GM19438 (cell line): ENCODE data around the gene LDOC1.
"Not testable (repeated sequence)": the region's sequence is repeated elsewhere in the genome, so short reads cannot be mapped to it uniquely, and the experiment has no call there.

ENCODE experiments used
- ATAC-seq: cut with Tn5 transposase; IDR thresholded peaks from one replicate; pipeline ENCODE4 v1.9.1; 2021; ENCODE audit warnings: low read depth; ENCODE audit not compliant: unreplicated experiment

LDOC1 gene

GRCh38 chrX:141176586-141177451, at the start of gene LDOC1:
Gene LDOC1 (minus strand): TSS chrX:141177129. CDS start chrX:141177021, 108 bp downstream.
- no peak for ATAC-seq

DNA sequence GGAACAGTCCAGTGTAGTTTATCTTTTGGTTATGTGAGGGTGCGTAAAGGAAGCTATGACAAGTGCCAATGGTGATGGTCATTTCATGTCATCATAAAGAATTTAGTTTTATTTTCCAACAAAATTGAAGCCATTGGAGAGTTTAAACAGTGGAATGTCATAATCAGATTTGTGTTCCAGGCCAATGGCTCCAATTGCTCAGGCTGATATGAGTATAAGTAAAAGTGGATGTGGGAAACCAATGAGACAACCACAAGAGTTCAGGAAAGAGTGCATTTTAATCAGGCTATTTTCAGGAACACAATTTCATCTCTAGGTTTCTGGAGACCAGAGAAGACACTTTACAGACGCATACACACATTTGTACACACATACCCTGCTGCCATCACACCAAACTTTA, 44.7 kb upstream of the LDOC1 start:
- no peak for ATAC-seq

GRCh38 chrX:141220342-141221008, 43.5 kb upstream of the LDOC1 start:
- ATAC-seq: no peak

DNA sequence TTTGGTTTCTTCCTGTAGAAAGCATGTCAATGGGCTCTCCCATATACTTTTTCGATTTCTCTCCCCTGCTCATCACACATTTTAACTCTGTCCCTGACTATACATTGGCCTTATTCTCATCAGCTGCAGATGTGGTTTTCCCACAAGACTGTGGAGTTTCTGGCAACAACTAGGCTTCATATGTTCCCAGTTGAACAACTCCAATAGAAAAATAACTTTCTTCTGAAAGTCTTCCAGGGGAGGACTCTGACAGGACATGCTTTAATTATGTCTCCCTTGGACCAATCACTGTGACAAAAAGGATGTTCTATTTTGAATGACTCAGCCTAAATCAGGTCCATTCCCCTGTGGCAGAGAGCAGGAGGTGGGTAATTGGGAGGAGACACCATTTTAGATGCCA, 37.3 kb upstream of the LDOC1 start:
- no peak for ATAC-seq

GRCh38 chrX:141201962-141202361, 25.0 kb upstream of the LDOC1 start:
- no peak for ATAC-seq

DNA sequence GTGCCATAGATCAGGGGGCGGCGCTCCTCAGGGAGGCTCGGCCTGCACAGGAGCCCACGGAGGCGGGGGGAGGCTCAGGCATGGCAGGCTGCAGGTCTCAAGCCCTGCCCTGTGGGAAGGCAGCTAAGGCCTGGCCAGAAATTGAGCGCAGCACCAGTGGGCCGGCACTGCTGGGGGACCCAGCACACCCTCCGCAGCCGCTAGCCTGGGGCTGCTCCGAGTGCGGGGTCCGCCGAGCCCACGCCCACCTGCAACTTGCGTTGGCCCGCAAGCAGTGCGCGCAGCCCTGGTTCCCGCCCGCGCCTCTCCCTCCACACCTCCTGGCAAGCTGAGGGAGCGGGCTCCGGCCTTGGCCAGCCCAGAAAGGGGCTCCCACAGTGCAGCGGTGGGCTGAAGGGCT, 11.6 kb upstream of the LDOC1 start:
- not testable (repeated sequence) for ATAC-seq

- ATAC-seq: no peak
Measured at GRCh38 chrX:141185366-141185765, 8.4 kb upstream of the LDOC1 start.

DNA sequence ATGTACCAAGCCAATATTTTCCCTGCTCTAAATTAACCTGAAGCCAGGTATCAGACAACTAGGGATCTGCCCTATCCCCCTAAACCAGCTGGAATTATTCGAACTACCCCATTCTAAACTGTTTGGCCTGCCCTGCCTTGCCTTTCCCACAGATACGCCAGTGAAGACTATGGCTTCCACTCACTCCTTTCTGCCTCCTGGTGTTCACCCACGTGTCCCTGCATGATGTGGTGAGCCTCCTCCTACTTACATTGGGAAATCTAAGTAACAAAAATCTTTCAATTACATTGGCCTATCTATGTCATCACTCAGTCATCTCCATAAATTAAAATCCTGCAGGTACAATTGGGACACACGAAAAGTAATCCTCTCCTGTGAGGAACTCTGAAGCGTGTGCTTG, 6.1 kb upstream of the LDOC1 start:
- no peak for ATAC-seq

- no peak for ATAC-seq
Measured at GRCh38 chrX:141180851-141181250, 3.9 kb upstream of the LDOC1 start.

DNA sequence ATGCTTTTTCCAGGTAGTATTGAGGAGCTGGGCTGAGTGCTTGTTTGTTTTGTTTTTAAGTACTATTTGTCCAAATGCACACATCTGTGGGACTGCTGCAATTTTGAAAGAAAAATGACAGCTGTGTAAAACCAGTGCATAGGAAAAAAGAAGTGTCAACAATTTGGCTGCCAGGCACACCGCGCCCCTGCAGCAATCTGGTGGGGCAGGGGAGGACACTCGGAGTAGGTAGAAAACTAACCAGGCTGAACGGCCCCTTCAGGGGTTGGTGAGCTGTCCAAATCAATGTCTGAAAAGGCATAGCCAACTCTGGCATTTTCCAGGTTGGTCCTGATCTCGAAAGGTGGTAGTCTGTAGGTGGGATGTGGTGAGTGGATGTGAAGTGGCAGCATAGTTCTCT, 1.1 kb downstream of the LDOC1 start:
- ATAC-seq: no peak

DNA sequence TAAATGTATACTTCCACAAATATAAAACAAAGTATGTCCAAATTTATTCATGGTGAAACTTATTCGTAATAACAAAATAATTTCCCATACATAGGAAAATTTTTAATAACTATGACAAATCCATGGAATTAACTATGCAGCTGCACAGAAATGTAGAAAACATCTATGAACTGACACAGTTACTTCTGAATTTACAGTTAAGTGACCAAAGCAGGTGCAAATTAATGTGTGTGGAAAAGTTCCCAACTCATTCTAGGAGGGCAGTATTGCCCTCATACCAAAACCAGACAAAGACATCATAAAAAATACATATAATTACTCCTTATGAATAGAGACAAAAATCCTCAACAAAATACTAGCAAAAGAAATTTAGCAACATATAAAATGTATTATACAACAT, 12.5 kb downstream of the LDOC1 start:
- no peak for ATAC-seq

GRCh38 chrX:141158084-141158483, 18.8 kb downstream of the LDOC1 start:
- ATAC-seq: no peak

- ATAC-seq: not testable (repeated sequence)
Measured at GRCh38 chrX:141155231-141155630, 21.7 kb downstream of the LDOC1 start.

DNA sequence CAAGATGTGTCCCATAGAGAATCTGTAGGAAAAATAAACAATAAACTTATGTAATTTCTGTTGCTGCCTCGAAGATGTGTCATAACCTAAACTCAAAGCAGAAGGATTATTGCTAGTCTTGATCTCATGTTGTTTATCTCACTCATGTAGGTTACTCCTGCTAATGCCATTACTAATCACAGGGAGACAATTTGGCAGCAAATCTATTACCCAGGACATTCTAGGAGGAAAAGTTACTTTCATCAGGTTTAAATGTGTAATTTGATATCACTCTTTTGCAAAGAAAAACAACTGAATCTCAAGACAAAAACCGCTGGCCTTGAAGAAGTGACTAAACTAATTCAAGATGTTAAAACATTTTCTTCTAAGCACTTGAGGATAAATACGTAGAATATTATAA, 34.0 kb downstream of the LDOC1 start:
- ATAC-seq: no peak

- no peak for ATAC-seq
Measured at GRCh38 chrX:141133272-141133671, 43.7 kb downstream of the LDOC1 start.

DNA sequence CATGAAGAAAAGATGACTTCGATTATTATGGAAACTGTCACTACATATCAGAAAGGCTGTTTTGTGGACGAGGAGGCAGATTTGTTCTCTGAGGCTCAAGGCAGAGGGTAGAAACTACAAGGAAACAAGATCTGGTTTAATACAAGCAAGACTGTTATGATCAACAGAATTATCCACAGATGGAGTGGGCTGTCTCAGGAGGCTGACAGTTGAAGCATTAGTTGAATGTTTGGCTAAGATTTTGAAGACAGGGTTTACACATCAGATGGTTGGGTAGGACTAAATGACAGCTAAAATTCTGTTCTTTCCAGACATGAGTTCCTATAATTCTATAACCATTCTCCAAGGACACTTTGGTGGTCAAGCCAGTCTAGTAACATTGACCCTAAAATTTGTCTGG, 49.8 kb downstream of the LDOC1 start:
- no peak for ATAC-seq
